Activated T-cell treated with anti-CD3 and anti-CD28 coated beads, Interleukin-2, amount 50 U/mL, for 24 hours (primary cell): ENCODE results near the gene IPO9.
"Not testable (repeated sequence)": the region's sequence is repeated elsewhere in the genome, so short reads cannot be mapped to it uniquely, and the experiment has no call there.

Experiments used
- DNase-seq: peaks from one replicate; pipeline ENCODE4 v3.0.0-alpha.2; 2020
- H3K27ac Mint-ChIP-seq: 2 replicates; pipeline ENCODE4 v1.8.0; 2020; ENCODE audit warnings: mild to moderate bottlenecking, mixed read lengths
- H3K27me3 Mint-ChIP-seq: 2 replicates; pipeline ENCODE4 v1.8.0; 2020; ENCODE audit warnings: mixed read lengths
- H3K36me3 Mint-ChIP-seq: 2 replicates; pipeline ENCODE4 v1.8.0; 2020; ENCODE audit warnings: low read depth, mixed read lengths
- H3K4me1 Mint-ChIP-seq: 2 replicates; pipeline ENCODE4 v1.8.0; 2020; ENCODE audit warnings: low read depth, mixed read lengths
- H3K4me3 Mint-ChIP-seq: 2 replicates; pipeline ENCODE4 v1.8.0; 2020; ENCODE audit warnings: mild to moderate bottlenecking, moderate library complexity, mixed read lengths
- H3K9me3 Mint-ChIP-seq: 2 replicates; pipeline ENCODE4 v1.8.0; 2020; ENCODE audit warnings: mixed read lengths

Gene IPO9

GRCh38 chr1:201826830-201827229 is 2.1 kb upstream of the IPO9 start:
- DNase-seq: no peak
- Mint-ChIP-seq H3K9me3 (no peaks in the 10 kb centered on the region), H3K4me1 (peaks cover 32% of the 10 kb centered on the region), H3K4me3 (no peak overlapping the region), H3K27ac (no peak overlapping the region), H3K36me3 (peaks cover 26% of the 10 kb centered on the region), H3K27me3 (no peaks in the 10 kb centered on the region)

DNA sequence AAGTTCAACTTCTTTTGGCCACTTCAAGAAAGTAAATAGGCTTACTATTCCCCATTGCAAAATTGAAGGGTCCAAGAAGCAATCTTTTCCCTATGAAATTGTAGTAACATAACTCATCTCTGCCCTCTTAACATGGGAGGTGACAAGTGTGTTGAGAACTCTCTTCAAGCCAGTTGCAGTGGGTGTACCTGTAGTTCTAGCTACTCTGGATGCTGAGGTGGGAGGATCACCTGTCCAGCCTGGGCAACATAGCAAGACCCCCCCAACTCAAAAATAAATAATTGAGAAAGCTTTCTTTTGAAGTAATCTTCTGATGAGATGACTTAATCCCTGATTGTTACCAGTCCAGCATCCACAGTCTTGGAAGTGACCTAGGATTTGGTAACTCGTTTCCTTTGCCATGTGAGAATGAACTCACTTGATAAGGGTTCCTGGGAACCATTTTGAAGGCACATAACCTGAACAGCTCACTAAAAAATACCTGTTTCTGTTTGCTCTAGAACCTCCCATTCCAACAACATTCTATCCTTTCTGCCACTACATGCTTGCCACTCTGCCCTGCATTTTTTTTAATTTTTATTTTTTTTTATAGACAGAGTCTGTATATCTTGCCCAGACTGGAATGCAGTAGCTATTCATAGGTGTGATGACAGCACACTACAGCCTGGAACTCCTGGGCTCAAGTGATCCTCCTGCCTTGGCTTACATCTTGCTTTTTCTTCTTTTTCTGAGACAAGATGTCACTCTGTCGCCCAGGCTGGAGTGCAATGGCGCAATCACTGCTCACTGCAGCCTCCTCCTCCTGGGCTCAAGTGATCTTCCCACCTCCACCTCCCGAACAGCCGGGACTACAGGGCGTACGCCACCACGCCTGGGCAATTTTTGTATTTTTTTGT is 1.4 kb upstream of the IPO9 start:
- no peak overlapping the region for H3K4me3 Mint-ChIP-seq
- H3K36me3 Mint-ChIP-seq: peaks cover 27% of the 10 kb centered on the region
- DNase-seq: no peak
- peaks cover 37% of the 10 kb centered on the region for H3K4me1 Mint-ChIP-seq
- no peaks in the 10 kb centered on the region for H3K27me3 Mint-ChIP-seq
- no peak overlapping the region for H3K27ac Mint-ChIP-seq
- no peaks in the 10 kb centered on the region for H3K9me3 Mint-ChIP-seq

DNA sequence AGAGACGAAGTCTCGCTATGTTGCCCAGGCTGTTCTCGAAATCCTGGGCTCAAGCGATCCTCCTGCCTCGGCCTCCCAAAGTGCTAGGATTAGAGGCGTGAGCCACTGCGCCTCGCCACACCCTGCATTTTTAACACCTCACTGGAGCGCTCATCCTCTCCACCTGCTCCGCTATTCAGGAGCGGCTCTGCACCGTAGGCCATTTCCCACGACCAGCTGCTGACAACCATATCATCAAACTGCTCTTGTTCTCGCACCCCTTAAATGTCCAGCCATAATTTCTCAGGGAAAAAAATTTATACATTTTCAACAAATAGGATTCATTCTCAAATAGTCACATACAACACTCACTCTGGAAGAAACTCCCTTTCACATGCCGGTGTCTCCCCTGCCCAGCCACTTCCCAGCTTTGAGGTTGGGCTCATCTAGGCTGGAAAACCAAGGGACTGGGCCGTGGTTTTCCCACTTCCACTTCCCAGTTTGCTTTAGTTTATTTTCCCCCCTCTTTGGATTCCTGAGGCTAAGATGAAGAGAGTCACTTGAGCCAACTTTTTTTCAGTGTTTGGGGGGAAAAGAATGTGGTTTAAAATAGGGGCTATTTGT is 639 bp upstream of the IPO9 start:
- DNase-seq: no peak
- no peaks in the 10 kb centered on the region for H3K27me3 Mint-ChIP-seq
- peak overlapping the region; percentile 99 for H3K4me3 Mint-ChIP-seq
- peaks cover 31% of the 10 kb centered on the region for H3K36me3 Mint-ChIP-seq
- no peaks in the 10 kb centered on the region for H3K9me3 Mint-ChIP-seq
- peaks cover 41% of the 10 kb centered on the region for H3K4me1 Mint-ChIP-seq
- peak overlapping the region; percentile 98 for H3K27ac Mint-ChIP-seq

GRCh38 chr1:201831371-201831770 is 2.4 kb downstream of the IPO9 start:
- Mint-ChIP-seq H3K36me3 (peaks cover 52% of the 10 kb centered on the region), H3K4me1 (peaks cover 59% of the 10 kb centered on the region), H3K4me3 (peak overlapping the region; percentile 99), H3K9me3 (no peaks in the 10 kb centered on the region), H3K27ac (peak overlapping the region; percentile 53), H3K27me3 (no peaks in the 10 kb centered on the region)
- DNase-seq: no peak

GRCh38 chr1:201834621-201835020 is 5.7 kb downstream of the IPO9 start:
- no peak for DNase-seq
- Mint-ChIP-seq H3K27ac (no peak overlapping the region), H3K9me3 (no peaks in the 10 kb centered on the region), H3K4me1 (peaks cover 68% of the 10 kb centered on the region), H3K4me3 (no peak overlapping the region), H3K36me3 (peaks cover 71% of the 10 kb centered on the region), H3K27me3 (no peaks in the 10 kb centered on the region)

DNA sequence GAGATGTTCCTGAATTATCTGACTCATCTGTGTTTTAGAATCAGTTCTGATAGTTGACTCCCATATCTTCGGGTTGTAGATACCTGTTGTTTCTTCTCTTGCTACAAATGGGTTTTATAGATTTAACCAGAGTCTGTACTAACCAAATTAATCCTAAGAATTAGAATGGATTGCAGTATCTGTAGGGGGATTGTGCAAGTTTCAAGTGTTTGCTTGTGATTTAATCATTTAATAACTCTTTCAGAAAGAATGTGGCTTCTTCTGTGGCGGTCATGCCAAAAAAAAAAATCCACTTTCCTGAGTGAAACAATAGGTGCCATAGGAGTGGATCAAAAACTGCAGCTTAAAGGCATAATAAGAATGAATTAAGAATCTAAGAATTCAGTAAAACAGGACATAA is 9.4 kb downstream of the IPO9 start:
- H3K36me3 Mint-ChIP-seq: peaks cover 67% of the 10 kb centered on the region
- no peak overlapping the region for H3K27ac Mint-ChIP-seq
- H3K9me3 Mint-ChIP-seq: no peaks in the 10 kb centered on the region
- no peak for DNase-seq
- no peak overlapping the region for H3K4me3 Mint-ChIP-seq
- H3K4me1 Mint-ChIP-seq: peaks cover 55% of the 10 kb centered on the region
- no peaks in the 10 kb centered on the region for H3K27me3 Mint-ChIP-seq

GRCh38 chr1:201839089-201839488 is 10.1 kb downstream of the IPO9 start:
- not testable (repeated sequence) for H3K27ac Mint-ChIP-seq, H3K27me3 Mint-ChIP-seq, DNase-seq, H3K4me3 Mint-ChIP-seq, H3K9me3 Mint-ChIP-seq
- H3K4me1 Mint-ChIP-seq: peaks cover 55% of the 10 kb centered on the region
- peaks cover 69% of the 10 kb centered on the region for H3K36me3 Mint-ChIP-seq

DNA sequence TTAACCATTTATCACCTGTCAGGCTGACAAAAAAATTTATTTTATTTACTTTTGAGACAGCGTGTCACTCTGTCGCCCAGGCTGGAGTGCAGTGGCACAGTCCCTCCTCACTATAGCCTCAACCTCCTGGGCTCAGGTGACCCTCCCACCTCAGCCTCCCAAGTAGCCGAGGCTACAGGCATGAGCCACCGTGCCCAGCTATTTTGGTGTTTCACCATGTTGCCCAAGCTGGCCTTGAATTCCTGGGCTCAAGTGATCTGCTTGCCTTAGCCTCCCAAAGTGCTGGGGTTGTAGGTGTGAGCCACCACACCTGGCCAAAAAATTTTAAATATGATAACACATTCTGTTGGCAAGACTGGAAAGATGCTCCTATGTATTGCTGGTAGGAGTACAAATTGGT is 11.1 kb downstream of the IPO9 start:
- Mint-ChIP-seq H3K36me3 (peaks cover 63% of the 10 kb centered on the region), H3K4me1 (peaks cover 55% of the 10 kb centered on the region), H3K27me3 (no peaks in the 10 kb centered on the region), H3K27ac (no peak overlapping the region), H3K4me3 (no peak overlapping the region), H3K9me3 (no peaks in the 10 kb centered on the region)
- DNase-seq: no peak

DNA sequence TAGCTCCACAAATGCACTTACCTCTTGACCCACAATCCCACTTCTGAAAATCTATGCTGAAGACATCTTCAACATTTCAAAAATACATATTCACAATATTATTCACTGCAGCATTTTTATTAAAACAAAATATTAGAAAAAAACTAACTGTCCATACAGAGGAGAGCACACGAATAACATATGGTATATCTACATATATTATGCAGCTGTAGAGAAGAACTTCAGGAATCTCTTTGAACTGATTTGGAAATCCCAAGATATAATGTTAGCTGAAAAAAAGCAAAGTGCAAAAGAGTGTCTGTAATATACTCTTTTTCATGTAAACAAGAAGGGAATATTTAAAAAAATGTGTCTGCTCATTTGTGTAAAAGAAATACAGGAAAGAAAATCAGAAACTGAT is 11.5 kb downstream of the IPO9 start:
- no peak for DNase-seq
- no peaks in the 10 kb centered on the region for H3K9me3 Mint-ChIP-seq
- H3K27me3 Mint-ChIP-seq: no peaks in the 10 kb centered on the region
- H3K27ac Mint-ChIP-seq: no peak overlapping the region
- H3K4me1 Mint-ChIP-seq: peaks cover 56% of the 10 kb centered on the region
- no peak overlapping the region for H3K4me3 Mint-ChIP-seq
- H3K36me3 Mint-ChIP-seq: peaks cover 59% of the 10 kb centered on the region

DNA sequence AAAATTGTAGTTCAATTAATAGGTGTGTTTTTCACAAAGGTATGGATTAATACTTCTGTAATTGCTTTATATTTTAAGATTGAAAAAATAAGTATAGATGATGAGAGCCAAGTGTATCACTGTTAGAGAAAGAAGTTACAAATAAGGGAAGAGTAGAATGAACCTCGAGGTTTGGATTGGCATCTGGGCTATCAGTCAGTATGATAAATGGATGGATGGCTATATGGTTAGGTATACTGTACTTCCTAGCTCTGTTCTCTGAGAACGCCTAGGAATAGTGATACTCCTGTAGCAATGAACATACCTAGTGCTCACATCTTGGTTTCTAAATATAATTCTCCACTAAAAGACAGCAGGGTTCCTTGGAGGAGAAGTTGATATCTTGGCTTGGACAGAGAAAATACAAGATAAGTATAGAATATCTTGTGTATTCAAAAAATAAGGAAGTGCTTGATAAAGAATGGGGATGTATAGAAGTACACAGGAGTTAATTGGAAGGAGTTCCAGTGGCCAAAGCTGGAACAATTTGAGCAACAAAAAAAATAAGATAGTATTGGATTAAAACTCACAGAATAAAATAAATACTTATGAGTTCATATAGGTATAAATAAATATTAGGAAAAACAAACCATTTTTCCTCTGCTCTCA is 12.4 kb downstream of the IPO9 start:
- Mint-ChIP-seq H3K27ac (no peak overlapping the region), H3K4me3 (no peak overlapping the region), H3K27me3 (no peaks in the 10 kb centered on the region), H3K36me3 (peaks cover 53% of the 10 kb centered on the region), H3K4me1 (peaks cover 57% of the 10 kb centered on the region), H3K9me3 (no peaks in the 10 kb centered on the region)
- no peak for DNase-seq

- Mint-ChIP-seq H3K27ac (no peak overlapping the region), H3K4me3 (no peak overlapping the region), H3K9me3 (no peaks in the 10 kb centered on the region), H3K27me3 (no peaks in the 10 kb centered on the region), H3K4me1 (peaks cover 56% of the 10 kb centered on the region), H3K36me3 (peaks cover 51% of the 10 kb centered on the region)
- DNase-seq: no peak
These were observed 13.6 kb downstream of the IPO9 start for GRCh38 chr1:201842472-201843027.

- H3K4me3 Mint-ChIP-seq: no peak overlapping the region
- peaks cover 43% of the 10 kb centered on the region for H3K4me1 Mint-ChIP-seq
These were observed 16.6 kb downstream of the IPO9 start for GRCh38 chr1:201845331-201846083.

GRCh38 chr1:201847150-201847549 is 18.2 kb downstream of the IPO9 start:
- Mint-ChIP-seq H3K9me3 (no peaks in the 10 kb centered on the region), H3K27ac (peak overlapping the region; percentile 42), H3K36me3 (peaks cover 62% of the 10 kb centered on the region), H3K4me3 (no peak overlapping the region), H3K27me3 (no peaks in the 10 kb centered on the region), H3K4me1 (peaks cover 31% of the 10 kb centered on the region)
- DNase-seq: no peak

More at GRCh38 chr1:201845331-201846083, 16.6 kb downstream of the IPO9 start:
- Mint-ChIP-seq H3K27me3 (no peaks in the 10 kb centered on the region), H3K9me3 (no peaks in the 10 kb centered on the region), H3K36me3 (peaks cover 59% of the 10 kb centered on the region), H3K27ac (no peak overlapping the region)
- DNase-seq: no peak

GRCh38 chr1:201848230-201848629 is 19.3 kb downstream of the IPO9 start:
- H3K9me3 Mint-ChIP-seq: no peaks in the 10 kb centered on the region
- peaks cover 30% of the 10 kb centered on the region for H3K4me1 Mint-ChIP-seq
- no peak for DNase-seq
- H3K4me3 Mint-ChIP-seq: no peak overlapping the region
- no peaks in the 10 kb centered on the region for H3K27me3 Mint-ChIP-seq
- H3K27ac Mint-ChIP-seq: no peak overlapping the region
- peaks cover 70% of the 10 kb centered on the region for H3K36me3 Mint-ChIP-seq
